GM23338 (cell line): ENCODE measurements around the gene GSDME. TPM values are rescaled to one million over a fixed set of nuclear protein-coding genes. Genes with fewer than 3 reads are reported as not detected.

Experiments used
- ATAC-seq: fragments of 200-7000 bp; cut with Tn5 transposase; 3 replicates; pipeline ENCODE4 v1.9.1; 2020
- DNase-seq: peaks from one replicate; pipeline ENCODE4 v3.0.0-alpha.2; 2015; ENCODE audit warnings: low spot score
- H2AFZ ChIP-seq: fragments of 200-600 bp; sonication (generic); 2 replicates; pipeline ENCODE4 v1.8.0; 2016; ENCODE audit warnings: antibody characterized with exemption, mild to moderate bottlenecking, moderate library complexity
- H3F3A ChIP-seq: fragments of 200-600 bp; sonication (generic); replicated peaks from 2 replicates; pipeline ENCODE4 v1.8.0; 2017; ENCODE audit warnings: antibody characterized with exemption, mixed run types, low read depth
- H3K27ac ChIP-seq: fragments of 200-600 bp; sonication (generic); 2 replicates; pipeline ENCODE4 v1.6.1; 2016; ENCODE audit warnings: low read depth
- H3K27me3 ChIP-seq: fragments of 200-600 bp; sonication (generic); 2 replicates; pipeline ENCODE4 v1.8.0; 2016; ENCODE audit warnings: mild to moderate bottlenecking, mixed run types, moderate library complexity; ENCODE audit not compliant: insufficient read depth
- H3K36me3 ChIP-seq: fragments of 200-600 bp; sonication (generic); 2 replicates; pipeline ENCODE4 v1.8.0; 2016; ENCODE audit warnings: mild to moderate bottlenecking; ENCODE audit not compliant: insufficient read depth
- H3K4me1 ChIP-seq: fragments of 200-600 bp; sonication (generic); 2 replicates; pipeline ENCODE4 v1.8.0; 2016; ENCODE audit warnings: mild to moderate bottlenecking, moderate library complexity; ENCODE audit not compliant: insufficient read depth
- H3K4me2 ChIP-seq: fragments of 200-600 bp; sonication (generic); 2 replicates; pipeline ENCODE4 v1.7.1; 2017; ENCODE audit warnings: mixed run types
- H3K4me3 ChIP-seq: fragments of 200-600 bp; sonication (generic); 2 replicates; pipeline ENCODE4 v1.6.1; 2016; ENCODE audit warnings: mixed run types
- H3K79me2 ChIP-seq: fragments of 200-600 bp; sonication (generic); replicated peaks from 2 replicates; pipeline ENCODE4 v1.8.0; 2017; ENCODE audit warnings: mild to moderate bottlenecking; ENCODE audit not compliant: insufficient read depth
- H3K9me2 ChIP-seq: fragments of 200-600 bp; sonication (generic); 2 replicates; pipeline ENCODE4 v1.8.0; 2017; ENCODE audit not compliant: insufficient read depth
- H4K20me1 ChIP-seq: fragments of 200-600 bp; sonication (generic); replicated peaks from 2 replicates; pipeline ENCODE4 v1.8.0; 2017; ENCODE audit warnings: mild to moderate bottlenecking; ENCODE audit not compliant: insufficient read depth
- H3K27ac Mint-ChIP-seq: 2 replicates; pipeline ENCODE4 v1.8.0; 2020; ENCODE audit warnings: inconsistent platforms, mild to moderate bottlenecking, moderate library complexity, mixed read lengths
- H3K27me3 Mint-ChIP-seq: 3 replicates; pipeline ENCODE4 v1.8.0; 2022; ENCODE audit warnings: low read depth, mild to moderate bottlenecking, moderate library complexity, mixed read lengths, inconsistent platforms; ENCODE audit not compliant: insufficient read depth, poor library complexity
- H3K36me3 Mint-ChIP-seq: 3 replicates; pipeline ENCODE4 v1.8.0; 2021; ENCODE audit warnings: low read depth, mild to moderate bottlenecking, inconsistent platforms, moderate library complexity, mixed read lengths
- H3K4me1 Mint-ChIP-seq: 3 replicates; pipeline ENCODE4 v1.8.0; 2020; ENCODE audit warnings: mild to moderate bottlenecking, inconsistent platforms, mixed read lengths
- H3K4me3 Mint-ChIP-seq: 3 replicates; pipeline ENCODE4 v1.8.0; 2021; ENCODE audit warnings: moderate library complexity, mild to moderate bottlenecking, inconsistent platforms, mixed read lengths
- H3K9me3 Mint-ChIP-seq: 3 replicates; pipeline ENCODE4 v1.8.0; 2020; ENCODE audit warnings: moderate library complexity, mild to moderate bottlenecking, inconsistent platforms, mixed read lengths
- CREB1 ChIP-seq: fragments of 250-450 bp; sonication (Bioruptor Pico); IDR thresholded peaks from 2 replicates; pipeline ENCODE4 v1.5.0; 2020; ENCODE audit warnings: low read depth, mild to moderate bottlenecking, moderate library complexity
- CTCF ChIP-seq, 2 experiments: fragments of 200-600 bp in 1 of 2; sonication (generic) in 1 of 2; conservative IDR thresholded peaks; 2 replicates each; pipeline versions ENCODE4 v1.5.1 to v1.6.1; 2016 to 2017; ENCODE audit warnings: antibody characterized with exemption in 2 of 2, low read depth in 2 of 2, mild to moderate bottlenecking in 2 of 2, moderate library complexity in 1 of 2
- ETS1 ChIP-seq: IDR thresholded peaks from 2 replicates; pipeline ENCODE4 v1.6.1; 2016; ENCODE audit warnings: antibody characterized with exemption
- EZH2 ChIP-seq: fragments of 200-600 bp; sonication (generic); IDR thresholded peaks from one replicate; pipeline ENCODE4 v1.8.0; 2017; ENCODE audit warnings: antibody characterized with exemption, mild to moderate bottlenecking, low read depth; ENCODE audit not compliant: unreplicated experiment
- EZH2phosphoT487 ChIP-seq: fragments of 200-600 bp; sonication (generic); IDR thresholded peaks from one replicate; pipeline ENCODE4 v1.8.1; 2018; ENCODE audit warnings: antibody characterized with exemption; ENCODE audit not compliant: unreplicated experiment
- JUNB ChIP-seq: IDR thresholded peaks from one replicate; pipeline ENCODE4 v1.6.1; 2016; ENCODE audit warnings: antibody characterized with exemption; ENCODE audit not compliant: unreplicated experiment
- NANOG ChIP-seq: IDR thresholded peaks from 2 replicates; pipeline ENCODE4 v1.6.1; 2016; ENCODE audit warnings: antibody characterized with exemption, borderline replicate concordance
- POLR2AphosphoS5 ChIP-seq: IDR thresholded peaks from 2 replicates; pipeline ENCODE4 v1.6.1; 2016; ENCODE audit warnings: antibody characterized with exemption, low read depth
- REST ChIP-seq: IDR thresholded peaks from one replicate; pipeline ENCODE4 v1.6.1; 2018; ENCODE audit warnings: antibody characterized with exemption; ENCODE audit not compliant: unreplicated experiment
- STAT1 ChIP-seq: IDR thresholded peaks from one replicate; pipeline ENCODE4 v1.6.1; 2016; ENCODE audit warnings: antibody characterized with exemption; ENCODE audit not compliant: unreplicated experiment
- ZNF114 ChIP-seq: fragments of 250-450 bp; sonication (Bioruptor Pico); IDR thresholded peaks from 2 replicates; pipeline ENCODE4 v1.5.0; 2020; ENCODE audit warnings: mild to moderate bottlenecking, moderate library complexity
- polyA plus RNA-seq: library from polyadenylated mRNA; unstranded; fragments of >200 nt; fragmentation: Nextera tagmentation; extraction: Ambion mirVana; gene quantifications from 2 replicates; pipeline ENCODE4 v1.2.1, GENCODE V29; 2016
- total RNA-seq: library from RNA; depleted of rRNA; stranded (reverse); fragments of >200 nt; shearing (Covaris generic); gene quantifications from 2 replicates; pipeline ENCODE4 v1.2.3, GENCODE V29; 2014

Gene GSDME
- total and polyA plus RNA-seq, 2 experiments from 2014 or later, result 8.3 to 8.5 TPM

- Mint-ChIP-seq H3K27me3 (peaks cover 4% of the 10 kb centered on the region), H3K4me1 (no peaks in the 10 kb centered on the region), H3K4me3 (no peak overlapping the region), H3K27ac (no peak overlapping the region; the same call in 1 of the 2 replicates), H3K9me3 (peaks cover 16% of the 10 kb centered on the region), H3K36me3 (peaks cover 18% of the 10 kb centered on the region)
- no peak for DNase-seq
- H3K27me3 ChIP-seq, result no peaks in the 10 kb centered on the region
- no peaks in the 10 kb centered on the region for H3K4me1 ChIP-seq
- no peak overlapping the region for H2AFZ ChIP-seq
- no peak overlapping the region for H3K27ac ChIP-seq
- no peaks in the 10 kb centered on the region for H4K20me1 ChIP-seq
- H3K4me2 ChIP-seq, result no peak overlapping the region
- no peaks in the 10 kb centered on the region for H3K79me2 ChIP-seq
- no peak for TF ChIP-seq JUNB
- no peak for TF ChIP-seq ZNF114
- no peak for TF ChIP-seq CREB1 (CRISPR knock-in tag)
- TF ChIP-seq CTCF (conservative IDR thresholded peaks at IDR 0.05; ENCODE audit: low read depth in 2 of 2), result no peak
- TF ChIP-seq EZH2phosphoT487, result no peak
- TF ChIP-seq ETS1, result no peak
- TF ChIP-seq POLR2AphosphoS5, result no peak
- H3F3A ChIP-seq, result no peaks in the 10 kb centered on the region
- ATAC-seq, result no peak; the same call in 2 of the 3 replicates
- H3K4me3 ChIP-seq, result no peak overlapping the region
- H3K36me3 ChIP-seq, result no peaks in the 10 kb centered on the region
- H3K9me2 ChIP-seq, result no peaks in the 10 kb centered on the region
These were observed 24.4 kb downstream of the GSDME start for GRCh38 chr7:24732646-24733413.

GRCh38 chr7:24731313-24731712 lies 26.0 kb downstream of the GSDME start:
- peaks cover 7% of the 10 kb centered on the region; the same call in 2 of the 3 replicates for H3K4me1 Mint-ChIP-seq
- Histone ChIP-seq H3K4me3 (no peak overlapping the region), H3K79me2 (no peaks in the 10 kb centered on the region), H2AFZ (no peak overlapping the region), H3K4me2 (no peak overlapping the region), H3K4me1 (peaks cover 6% of the 10 kb centered on the region; the same call in 1 of the 2 replicates), H3K27me3 (no peaks in the 10 kb centered on the region), H3K27ac (no peak overlapping the region), H3F3A (0 out of 2 replicates have a peak, but pooled peaks cover 8% of the 10 kb centered on the region), H3K9me2 (peaks cover 6% of the 10 kb centered on the region; the same call in 1 of the 2 replicates), H3K36me3 (no peaks in the 10 kb centered on the region), H4K20me1 (no peaks in the 10 kb centered on the region)
- peaks cover 14% of the 10 kb centered on the region for H3K27me3 Mint-ChIP-seq
- peaks cover 14% of the 10 kb centered on the region for H3K9me3 Mint-ChIP-seq
- no peak for TF ChIP-seq ETS1
- TF ChIP-seq REST, result no peak
- no peak for TF ChIP-seq STAT1
- TF ChIP-seq EZH2, result no peak
- TF ChIP-seq EZH2phosphoT487, result no peak
- TF ChIP-seq NANOG, result no peak
- TF ChIP-seq JUNB, result no peak
- H3K36me3 Mint-ChIP-seq, result peaks cover 19% of the 10 kb centered on the region
- DNase-seq (no peak), ATAC-seq (no peak)
- no peak overlapping the region for H3K27ac Mint-ChIP-seq
- no peak overlapping the region for H3K4me3 Mint-ChIP-seq
